MM.1S (cell line): ENCODE measurements around the gene POLE.

Source experiments
- DNase-seq: peaks from one replicate; pipeline ENCODE4 v3.0.0-alpha.2; 2015
- H2AFZ ChIP-seq: fragments of 300-600 bp; sonication (generic); 2 replicates; pipeline ENCODE4 v1.6.0; 2016; ENCODE audit warnings: antibody characterized with exemption, low read length
- H3F3A ChIP-seq: fragments of 300-600 bp; sonication (generic); 2 replicates; pipeline ENCODE4 v1.6.1; 2016; ENCODE audit warnings: mild to moderate bottlenecking, antibody characterized with exemption, low read length, moderate library complexity, mixed read lengths; ENCODE audit not compliant: insufficient read depth
- H3K27ac ChIP-seq: fragments of 300-600 bp; sonication (generic); 2 replicates; pipeline ENCODE4 v1.5.1; 2016; ENCODE audit warnings: mild to moderate bottlenecking, low read length
- H3K27me3 ChIP-seq: fragments of 300-600 bp; sonication (generic); replicated peaks from 2 replicates; pipeline ENCODE4 v1.6.0; 2016; ENCODE audit warnings: low read length; ENCODE audit not compliant: insufficient read depth
- H3K36me3 ChIP-seq: fragments of 300-600 bp; sonication (generic); replicated peaks from 2 replicates; pipeline ENCODE4 v1.6.1; 2016; ENCODE audit warnings: mild to moderate bottlenecking, low read length, mixed read lengths; ENCODE audit not compliant: insufficient read depth
- H3K4me1 ChIP-seq: fragments of 300-600 bp; sonication (generic); 2 replicates; pipeline ENCODE4 v1.6.1; 2016; ENCODE audit warnings: low read length, mixed read lengths
- H3K4me2 ChIP-seq: fragments of 300-600 bp; sonication (generic); 2 replicates; pipeline ENCODE4 v1.6.0; 2016; ENCODE audit warnings: low read depth, low read length
- H3K4me3 ChIP-seq: fragments of 300-600 bp; sonication (generic); 2 replicates; pipeline ENCODE4 v1.5.1; 2016; ENCODE audit warnings: low read length, mixed read lengths
- H3K79me2 ChIP-seq: fragments of 300-600 bp; sonication (generic); 2 replicates; pipeline ENCODE4 v1.6.1; 2016; ENCODE audit warnings: mixed run types, low read length, mixed read lengths
- H3K9ac ChIP-seq: fragments of 300-600 bp; sonication (generic); 2 replicates; pipeline ENCODE4 v1.6.1; 2016; ENCODE audit warnings: low read length, mixed read lengths
- H3K9me2 ChIP-seq: fragments of 300-600 bp; sonication (generic); replicated peaks from 2 replicates; pipeline ENCODE4 v1.6.1; 2016; ENCODE audit warnings: mild to moderate bottlenecking, low read length, mixed read lengths; ENCODE audit not compliant: insufficient read depth
- H3K9me3 ChIP-seq: fragments of 300-600 bp; sonication (generic); replicated peaks from 2 replicates; pipeline ENCODE4 v1.6.1; 2016; ENCODE audit warnings: mild to moderate bottlenecking, low read length, mixed read lengths; ENCODE audit not compliant: insufficient read depth
- H4K20me1 ChIP-seq: fragments of 300-600 bp; sonication (generic); 2 replicates; pipeline ENCODE4 v1.6.1; 2016; ENCODE audit warnings: mild to moderate bottlenecking, low read length, moderate library complexity, mixed read lengths; ENCODE audit not compliant: insufficient read depth
- EZH2 ChIP-seq: fragments of 300-600 bp; sonication (generic); optimal IDR thresholded peaks from 2 replicates; pipeline ENCODE3; 2017; ENCODE audit warnings: low read depth, mild to moderate bottlenecking, antibody characterized with exemption, low read length, mixed read lengths
- EZH2phosphoT487 ChIP-seq: fragments of 300-600 bp; sonication (generic); IDR thresholded peaks from 2 replicates; pipeline ENCODE4 v1.6.1; 2018; ENCODE audit warnings: antibody characterized with exemption, low read length
- TF ChIP-seq, protein P1 (sequence below): fragments of 300-600 bp; sonication (generic); IDR thresholded peaks from 2 replicates; pipeline ENCODE4 v1.5.1; 2016; ENCODE audit warnings: antibody characterized with exemption, low read length, mixed read lengths

Gene POLE

GRCh38 chr12:132646850-132647249 lies 40.3 kb downstream of the POLE start:
- Histone ChIP-seq H3K4me1 (no peaks in the 10 kb centered on the region), H3K36me3 (no peaks in the 10 kb centered on the region), H3K4me2 (no peak overlapping the region), H3K9me2 (no peaks in the 10 kb centered on the region), H3F3A (no peaks in the 10 kb centered on the region), H3K27ac (no peak overlapping the region), H3K9me3 (no peaks in the 10 kb centered on the region), H3K79me2 (no peaks in the 10 kb centered on the region), H3K27me3 (no peaks in the 10 kb centered on the region), H3K4me3 (no peak overlapping the region), H2AFZ (no peak overlapping the region), H4K20me1 (no peaks in the 10 kb centered on the region), H3K9ac (no peak overlapping the region)
- DNase-seq, result no peak
- TF ChIP-seq, protein P1, sequence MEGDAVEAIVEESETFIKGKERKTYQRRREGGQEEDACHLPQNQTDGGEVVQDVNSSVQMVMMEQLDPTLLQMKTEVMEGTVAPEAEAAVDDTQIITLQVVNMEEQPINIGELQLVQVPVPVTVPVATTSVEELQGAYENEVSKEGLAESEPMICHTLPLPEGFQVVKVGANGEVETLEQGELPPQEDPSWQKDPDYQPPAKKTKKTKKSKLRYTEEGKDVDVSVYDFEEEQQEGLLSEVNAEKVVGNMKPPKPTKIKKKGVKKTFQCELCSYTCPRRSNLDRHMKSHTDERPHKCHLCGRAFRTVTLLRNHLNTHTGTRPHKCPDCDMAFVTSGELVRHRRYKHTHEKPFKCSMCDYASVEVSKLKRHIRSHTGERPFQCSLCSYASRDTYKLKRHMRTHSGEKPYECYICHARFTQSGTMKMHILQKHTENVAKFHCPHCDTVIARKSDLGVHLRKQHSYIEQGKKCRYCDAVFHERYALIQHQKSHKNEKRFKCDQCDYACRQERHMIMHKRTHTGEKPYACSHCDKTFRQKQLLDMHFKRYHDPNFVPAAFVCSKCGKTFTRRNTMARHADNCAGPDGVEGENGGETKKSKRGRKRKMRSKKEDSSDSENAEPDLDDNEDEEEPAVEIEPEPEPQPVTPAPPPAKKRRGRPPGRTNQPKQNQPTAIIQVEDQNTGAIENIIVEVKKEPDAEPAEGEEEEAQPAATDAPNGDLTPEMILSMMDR, result no peak
- TF ChIP-seq EZH2 (no peak), EZH2phosphoT487 (no peak)

GRCh38 chr12:132642846-132643835 lies 44.0 kb downstream of the POLE start:
- H3K9ac ChIP-seq, result no peak overlapping the region

GRCh38 chr12:132641811-132642650 lies 45.1 kb downstream of the POLE start:
- Histone ChIP-seq H3K4me3 (no peak overlapping the region), H3K27ac (no peak overlapping the region), H3K9me3 (no peaks in the 10 kb centered on the region), H3K9ac (no peak overlapping the region), H3K4me1 (no peaks in the 10 kb centered on the region), H3K9me2 (no peaks in the 10 kb centered on the region), H2AFZ (no peak overlapping the region), H3K4me2 (no peak overlapping the region), H3K79me2 (no peaks in the 10 kb centered on the region), H3K27me3 (no peaks in the 10 kb centered on the region), H4K20me1 (no peaks in the 10 kb centered on the region), H3F3A (no peaks in the 10 kb centered on the region), H3K36me3 (no peaks in the 10 kb centered on the region)
- TF ChIP-seq EZH2phosphoT487, result no peak
- TF ChIP-seq, protein P1, result no peak
- TF ChIP-seq EZH2, result no peak
- DNase-seq, result no peak

More at GRCh38 chr12:132642846-132643835, 44.0 kb downstream of the POLE start:
- no peaks in the 10 kb centered on the region for H3K79me2 ChIP-seq
- no peaks in the 10 kb centered on the region for H3K9me3 ChIP-seq
- no peaks in the 10 kb centered on the region for H3K4me1 ChIP-seq
- H3K27me3 ChIP-seq, result no peaks in the 10 kb centered on the region
- no peak overlapping the region for H3K4me3 ChIP-seq
- TF ChIP-seq, protein P1, result no peak
- no peak for TF ChIP-seq EZH2
- no peak for TF ChIP-seq EZH2phosphoT487
- H4K20me1 ChIP-seq, result no peaks in the 10 kb centered on the region
- no peak overlapping the region for H3K4me2 ChIP-seq
- H2AFZ ChIP-seq, result no peak overlapping the region
- no peak overlapping the region for H3K27ac ChIP-seq
- H3K36me3 ChIP-seq, result no peaks in the 10 kb centered on the region
- H3K9me2 ChIP-seq, result no peaks in the 10 kb centered on the region
- H3F3A ChIP-seq, result no peaks in the 10 kb centered on the region
- no peak for DNase-seq
